Epithelial cell of proximal tubule (primary cell): ENCODE results near the gene MT1X. TPM values are rescaled to one million over a fixed set of nuclear protein-coding genes. Genes with fewer than 3 reads are reported as not detected.

Experiments used
- DNase-seq: peaks from one replicate; pipeline ENCODE4 v3.0.0-alpha.2; 2011; ENCODE audit warnings: low read depth
- H3K4me3 ChIP-seq: 2 replicates; pipeline ENCODE4 v1.5.1; 2011; ENCODE audit warnings: low read depth, mild to moderate bottlenecking, low read length
- total RNA-seq: library from RNA; depleted of rRNA; stranded (reverse); fragments of >200 nt; gene quantifications from 2 replicates; pipeline ENCODE4 v1.2.3, GENCODE V29; 2015
- TF ChIP-seq, protein P1 (sequence below): conservative IDR thresholded peaks from 2 replicates; pipeline ENCODE4 v1.5.1; 2012; ENCODE audit warnings: low read depth, mild to moderate bottlenecking, low read length

Gene MT1X
- total RNA-seq, 1 donor from 2014 or later: 132 TPM

DNA sequence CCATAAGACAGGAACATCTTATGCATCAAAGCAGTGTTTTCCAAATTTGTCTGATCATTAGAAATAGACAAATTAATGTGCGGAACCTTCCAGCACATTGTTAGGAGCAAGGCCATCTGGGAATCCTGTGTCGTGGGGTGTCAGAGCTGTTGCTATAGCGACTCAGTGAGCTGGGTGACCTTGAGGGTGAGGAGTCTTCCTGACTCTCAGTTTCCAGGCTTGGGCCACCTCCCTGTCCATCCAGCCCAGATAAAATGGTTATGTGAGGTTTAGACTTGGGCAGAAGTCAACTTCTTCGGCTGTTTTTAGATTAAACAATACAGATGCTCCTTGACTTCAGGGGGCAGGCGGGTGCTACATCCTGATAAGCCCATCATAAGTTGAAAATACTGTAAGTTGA lies 20.6 kb downstream of the MT1X start:
- no peak overlapping the region for H3K4me3 ChIP-seq
- DNase-seq: no peak
- TF ChIP-seq, protein P1, sequence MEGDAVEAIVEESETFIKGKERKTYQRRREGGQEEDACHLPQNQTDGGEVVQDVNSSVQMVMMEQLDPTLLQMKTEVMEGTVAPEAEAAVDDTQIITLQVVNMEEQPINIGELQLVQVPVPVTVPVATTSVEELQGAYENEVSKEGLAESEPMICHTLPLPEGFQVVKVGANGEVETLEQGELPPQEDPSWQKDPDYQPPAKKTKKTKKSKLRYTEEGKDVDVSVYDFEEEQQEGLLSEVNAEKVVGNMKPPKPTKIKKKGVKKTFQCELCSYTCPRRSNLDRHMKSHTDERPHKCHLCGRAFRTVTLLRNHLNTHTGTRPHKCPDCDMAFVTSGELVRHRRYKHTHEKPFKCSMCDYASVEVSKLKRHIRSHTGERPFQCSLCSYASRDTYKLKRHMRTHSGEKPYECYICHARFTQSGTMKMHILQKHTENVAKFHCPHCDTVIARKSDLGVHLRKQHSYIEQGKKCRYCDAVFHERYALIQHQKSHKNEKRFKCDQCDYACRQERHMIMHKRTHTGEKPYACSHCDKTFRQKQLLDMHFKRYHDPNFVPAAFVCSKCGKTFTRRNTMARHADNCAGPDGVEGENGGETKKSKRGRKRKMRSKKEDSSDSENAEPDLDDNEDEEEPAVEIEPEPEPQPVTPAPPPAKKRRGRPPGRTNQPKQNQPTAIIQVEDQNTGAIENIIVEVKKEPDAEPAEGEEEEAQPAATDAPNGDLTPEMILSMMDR: no peak

DNA sequence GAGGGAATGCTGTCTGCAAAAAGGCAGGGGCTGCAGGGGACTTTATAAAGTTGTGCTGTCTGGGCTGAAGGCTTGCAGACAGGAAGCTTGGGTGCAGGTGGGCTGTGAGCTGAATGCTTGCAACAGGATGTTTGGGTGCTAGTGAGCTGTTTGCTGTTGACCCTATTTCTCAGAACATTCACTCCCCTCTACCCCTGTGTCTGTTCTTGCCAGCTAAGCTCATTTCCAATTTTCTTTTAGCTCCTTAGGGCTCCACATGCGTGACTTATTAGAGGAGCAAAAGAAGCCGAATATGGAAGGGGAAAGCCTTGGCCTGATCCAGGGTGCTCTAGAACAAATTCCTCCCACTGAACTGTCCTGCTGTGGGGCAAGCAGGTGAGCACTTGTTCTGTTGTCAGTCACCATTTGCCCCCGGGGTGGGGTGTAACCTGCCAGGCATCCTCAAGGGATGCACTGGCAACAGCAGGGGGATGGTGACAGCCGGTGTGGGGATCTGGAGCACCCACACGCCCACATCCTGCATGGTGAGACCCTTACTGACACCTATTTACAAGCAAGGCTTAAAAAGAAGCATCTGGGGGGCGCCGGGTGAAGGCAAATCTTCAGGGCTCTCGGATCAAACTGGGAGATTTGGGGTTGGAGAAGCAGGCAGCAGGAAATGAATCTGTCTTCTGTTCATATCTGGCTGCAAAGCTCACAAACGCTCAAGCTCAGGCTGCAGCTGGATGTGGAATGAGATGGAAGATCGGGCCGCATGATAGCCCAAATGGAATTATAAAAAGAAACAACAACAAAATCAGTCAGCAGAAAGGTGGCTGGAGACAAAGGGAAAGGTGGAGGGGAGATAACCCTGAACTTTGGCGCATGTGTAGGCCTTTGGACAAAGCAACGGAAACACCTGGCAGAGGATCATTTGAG lies 26.5 kb downstream of the MT1X start:
- no peak overlapping the region for H3K4me3 ChIP-seq
- no peak for DNase-seq
- TF ChIP-seq, protein P1: no peak

DNA sequence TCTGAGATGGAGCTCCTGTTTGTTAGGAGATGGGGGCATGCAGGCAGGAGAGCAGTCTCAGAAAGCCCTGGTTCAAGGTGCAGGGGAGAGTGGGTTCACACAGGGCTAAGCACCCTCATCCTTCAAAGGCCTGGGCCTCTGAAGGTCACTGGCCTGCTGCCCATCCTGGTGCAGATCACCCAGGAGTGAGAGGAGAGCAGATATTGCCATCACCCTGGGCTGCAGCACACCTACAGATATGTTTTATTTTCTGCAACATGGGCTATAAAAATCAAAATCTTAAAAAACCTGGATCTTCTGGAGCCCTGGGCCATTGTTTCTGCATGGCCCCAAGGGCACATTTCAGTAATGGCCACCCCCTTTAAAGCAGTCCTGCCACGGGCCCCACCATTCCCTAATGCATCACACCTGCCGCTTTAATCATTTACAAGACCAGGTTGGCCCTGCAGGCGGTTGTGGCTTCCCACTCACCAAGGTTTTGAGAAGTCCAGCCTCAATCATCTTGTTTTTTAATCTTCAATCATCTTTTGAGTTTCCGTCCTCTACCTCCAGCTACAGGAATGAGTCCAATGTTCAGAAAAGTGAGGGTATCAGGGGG lies 27.3 kb downstream of the MT1X start:
- DNase-seq: no peak
- no peak overlapping the region for H3K4me3 ChIP-seq
- TF ChIP-seq, protein P1: no peak

DNA sequence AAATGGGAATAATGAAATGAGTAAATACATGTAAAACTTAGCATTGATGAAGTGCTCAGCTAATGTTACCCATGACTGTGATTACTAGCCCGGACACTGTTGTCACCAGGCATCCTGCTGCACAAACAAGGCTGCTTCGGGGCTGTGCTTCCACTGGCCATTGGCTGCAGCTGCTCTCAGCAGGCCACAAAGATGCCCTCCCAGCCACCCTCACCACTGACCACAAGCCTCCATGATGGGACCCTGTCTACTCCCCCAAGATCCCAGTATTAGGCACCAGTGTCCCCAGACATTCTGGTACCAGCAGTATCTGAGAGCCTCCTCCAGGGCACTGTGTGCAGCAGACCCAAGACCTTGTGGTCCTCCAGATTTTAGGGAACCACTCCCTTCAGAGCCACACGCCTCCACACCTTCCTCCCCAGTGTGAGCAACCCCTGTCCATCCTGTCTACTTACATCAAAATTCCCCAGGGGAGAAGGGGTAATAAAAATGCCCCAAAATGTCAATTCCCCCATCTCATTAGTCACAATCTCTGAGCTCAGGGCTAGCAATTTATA lies 28.0 kb downstream of the MT1X start:
- H3K4me3 ChIP-seq: no peak overlapping the region
- DNase-seq: no peak
- TF ChIP-seq, protein P1: no peak

DNA sequence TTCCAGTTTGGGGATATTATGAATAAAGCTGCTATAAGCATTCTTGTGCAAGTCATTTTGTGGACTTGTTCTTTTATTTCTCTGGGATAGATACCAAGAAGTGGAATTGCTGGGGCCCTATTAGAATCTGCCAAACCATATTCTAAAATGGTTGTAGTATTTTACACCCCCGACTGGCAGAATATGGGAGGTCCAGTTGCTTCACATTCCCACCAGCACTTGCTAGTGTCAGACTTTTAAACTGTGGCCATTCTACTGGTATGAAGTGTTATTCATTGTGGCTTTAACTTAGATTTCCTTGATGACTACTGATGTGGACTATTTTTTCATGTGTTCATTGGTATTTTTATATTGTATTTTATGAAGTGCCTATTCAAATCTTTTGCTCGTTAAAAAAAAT lies 29.6 kb downstream of the MT1X start:
- no peak overlapping the region for H3K4me3 ChIP-seq
- TF ChIP-seq, protein P1: no peak
- DNase-seq: no peak

DNA sequence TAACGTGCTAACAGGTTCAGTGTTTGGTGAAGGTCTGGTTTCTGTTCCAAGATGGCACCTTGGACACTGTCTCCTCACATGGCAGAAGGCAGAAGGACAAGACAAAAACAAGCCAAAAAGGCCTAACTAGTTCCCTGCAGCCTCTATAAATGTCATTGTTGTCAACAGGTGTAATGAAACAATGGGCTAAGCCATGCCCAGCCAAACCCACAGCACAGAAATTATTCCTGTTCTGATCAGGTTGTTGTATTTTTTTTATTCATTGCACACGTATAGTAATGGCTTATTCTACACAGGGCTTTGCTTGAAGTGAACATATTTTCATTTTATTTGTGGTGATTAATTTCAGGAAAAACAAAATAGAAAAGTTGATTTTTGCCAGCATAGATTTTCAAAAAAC lies 31.5 kb downstream of the MT1X start:
- DNase-seq: no peak
- H3K4me3 ChIP-seq: no peak overlapping the region
- TF ChIP-seq, protein P1: no peak
